Epidermal melanocyte (primary cell): ENCODE measurements around the gene KCNC3.
A peak's percentile ranks its signal among the peaks of the same experiment; 100 is the strongest.
"Not testable (repeated sequence)": the region's sequence is repeated elsewhere in the genome, so short reads cannot be mapped to it uniquely, and the experiment has no call there.

Experiments used
- DNase-seq: peaks from one replicate; pipeline ENCODE4 v3.0.0; 2011; ENCODE audit warnings: low spot score; ENCODE audit not compliant: insufficient read length

KCNC3 gene

DNA sequence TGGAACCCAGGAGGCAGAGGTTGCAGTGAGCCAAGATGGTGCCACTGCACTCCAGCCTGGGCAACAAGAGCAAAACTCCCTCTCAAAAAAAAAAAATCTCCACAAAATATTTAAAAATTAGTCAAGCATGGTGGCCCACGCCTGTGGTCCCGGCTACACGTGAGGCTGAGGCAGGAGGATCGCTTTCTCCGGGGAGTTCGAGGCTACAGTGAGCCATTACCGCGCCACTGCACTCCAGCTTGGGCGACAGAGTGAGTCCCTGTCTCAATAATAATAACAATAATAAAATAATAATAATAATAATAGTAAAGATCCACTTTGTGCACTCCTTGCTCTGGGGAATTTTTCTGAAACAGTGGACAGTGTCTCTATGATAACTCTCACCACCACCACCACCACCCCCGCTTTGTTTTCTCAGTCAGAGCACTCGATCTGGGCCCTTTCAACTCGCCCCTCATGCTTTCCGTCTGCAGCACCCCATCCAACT, 27.6 kb upstream of the KCNC3 start:
- DNase-seq = no peak

DNA sequence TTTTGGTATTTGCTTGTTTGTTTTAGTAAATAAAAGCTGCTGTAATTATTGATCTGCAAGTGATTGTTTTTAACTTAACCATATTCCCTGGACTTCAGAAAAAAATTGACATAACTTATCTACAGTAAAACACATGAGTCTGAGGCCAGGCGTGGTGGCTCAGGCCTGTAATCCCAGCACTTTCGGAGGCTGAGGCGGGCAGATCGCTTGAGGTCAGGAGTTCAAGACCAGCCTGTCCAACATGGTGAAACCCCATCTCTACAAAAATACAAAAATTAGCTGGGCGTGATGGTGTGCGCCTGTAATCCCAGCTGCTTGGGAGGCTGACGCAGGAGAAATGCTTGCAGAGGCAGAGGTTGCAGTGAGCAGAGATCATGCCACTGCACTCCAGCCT, 24.3 kb upstream of the KCNC3 start:
- not testable (repeated sequence) for DNase-seq

DNA sequence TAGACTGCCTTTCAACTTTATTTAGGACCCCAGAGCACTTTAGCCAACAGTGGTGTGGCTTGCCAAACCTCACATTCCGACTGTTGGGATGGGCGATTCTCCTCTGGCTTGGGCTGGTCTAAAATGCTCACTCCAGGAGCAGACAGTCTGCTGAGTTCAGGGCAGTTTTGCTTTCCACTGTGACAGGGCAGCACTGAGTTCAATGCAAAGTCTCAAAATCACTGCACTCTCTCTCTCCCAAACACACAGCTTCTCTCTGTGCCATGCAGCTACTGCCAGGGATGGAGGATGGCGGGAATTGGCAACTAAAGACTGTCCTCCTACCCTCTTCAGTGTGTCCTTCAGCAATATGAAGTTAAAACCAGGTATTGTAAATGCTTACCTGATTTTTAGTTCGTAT, 23.1 kb upstream of the KCNC3 start:
- DNase-seq = no peak

DNA sequence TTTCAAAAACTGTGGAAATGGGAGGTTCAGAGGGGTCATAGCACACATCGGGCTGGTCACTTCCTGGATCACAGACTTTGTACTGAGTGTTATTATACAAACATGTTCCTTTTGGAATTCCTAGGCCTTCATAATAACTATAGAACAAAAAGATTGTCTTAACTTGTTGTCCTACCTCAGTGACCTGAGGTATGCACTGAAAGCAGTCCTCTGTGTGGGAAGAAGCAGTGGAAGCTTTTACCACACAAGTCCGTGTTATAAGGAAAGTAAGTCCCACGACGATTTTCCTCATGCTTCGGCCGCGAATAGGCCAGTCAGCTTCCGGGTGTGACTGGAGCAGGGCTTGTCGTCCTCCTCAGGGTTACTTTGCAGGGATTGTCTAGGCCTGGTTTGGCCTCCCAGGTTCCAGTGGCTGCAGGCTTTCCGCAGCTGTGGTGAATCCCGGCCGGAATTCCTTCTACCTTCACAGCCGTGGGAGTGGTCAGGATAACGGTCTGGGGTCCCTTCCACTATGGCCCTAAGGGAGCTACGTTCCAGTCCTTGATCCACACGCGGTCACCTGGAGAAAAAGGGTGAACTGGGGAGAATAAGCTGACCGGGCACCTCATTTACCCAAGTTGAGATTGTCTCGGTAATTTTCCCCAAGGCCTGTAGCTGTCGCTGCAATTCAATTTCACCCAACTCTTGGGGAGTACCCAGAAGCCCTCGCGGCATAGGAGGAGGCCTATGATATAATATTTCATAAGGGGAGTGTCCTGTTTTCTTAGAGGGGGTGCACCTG, 20.3 kb upstream of the KCNC3 start:
- no peak for DNase-seq

DNA sequence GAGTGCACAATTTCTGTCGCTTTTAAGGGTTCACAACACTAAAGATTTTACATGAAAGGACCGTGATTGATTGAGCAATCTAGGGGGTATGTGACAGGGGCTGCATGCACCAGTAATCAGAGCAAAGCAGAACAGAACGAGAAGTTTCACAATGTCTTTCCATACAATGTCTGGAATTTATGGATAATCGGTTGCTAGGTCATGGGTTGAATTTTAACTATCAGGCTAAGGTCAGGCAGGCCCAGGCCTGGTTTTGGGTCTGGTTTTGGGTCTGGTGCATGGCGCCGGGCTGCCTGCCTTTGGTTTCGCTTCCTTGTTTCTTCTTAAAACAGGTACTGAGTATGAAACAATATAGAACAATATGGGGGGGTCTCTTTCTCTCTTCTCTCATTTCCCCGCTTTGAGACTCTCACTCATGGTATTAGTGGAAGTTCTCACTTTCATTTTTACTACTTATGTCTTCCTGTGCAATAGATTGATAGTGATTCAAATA, 18.0 kb upstream of the KCNC3 start:
- DNase-seq = not testable (repeated sequence)

DNA sequence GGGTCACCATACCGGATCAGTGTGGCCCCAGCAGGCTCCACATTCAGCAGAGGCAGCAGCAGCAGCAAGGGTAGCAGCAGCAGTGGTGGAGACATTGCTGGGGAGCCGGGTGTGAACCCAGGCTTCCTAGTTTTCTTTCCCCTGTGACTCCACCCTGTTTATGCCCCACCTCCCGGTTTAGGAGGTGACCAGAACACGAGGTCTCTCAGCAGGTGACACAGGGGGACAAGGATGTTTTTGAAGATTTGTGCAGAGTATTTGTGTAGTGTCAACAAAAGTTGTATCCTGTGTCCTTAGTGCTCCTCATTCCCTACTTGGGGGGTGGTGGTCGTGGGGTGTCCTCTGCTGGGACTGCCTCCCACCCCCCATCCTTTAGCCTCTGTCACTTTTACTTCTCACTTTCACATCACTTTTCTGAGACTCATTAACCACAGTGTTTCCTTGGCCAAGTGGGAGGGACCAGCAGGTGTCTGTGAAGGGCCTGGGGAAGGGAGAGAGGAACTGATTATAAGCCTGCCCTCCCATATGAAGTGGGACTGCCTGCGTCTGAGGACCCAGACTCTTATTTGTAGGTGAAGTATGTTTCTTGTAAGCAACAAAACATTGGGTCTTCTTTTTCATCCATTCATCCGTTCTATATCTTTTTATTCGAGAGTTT, 15.6 kb upstream of the KCNC3 start:
- no peak for DNase-seq

DNA sequence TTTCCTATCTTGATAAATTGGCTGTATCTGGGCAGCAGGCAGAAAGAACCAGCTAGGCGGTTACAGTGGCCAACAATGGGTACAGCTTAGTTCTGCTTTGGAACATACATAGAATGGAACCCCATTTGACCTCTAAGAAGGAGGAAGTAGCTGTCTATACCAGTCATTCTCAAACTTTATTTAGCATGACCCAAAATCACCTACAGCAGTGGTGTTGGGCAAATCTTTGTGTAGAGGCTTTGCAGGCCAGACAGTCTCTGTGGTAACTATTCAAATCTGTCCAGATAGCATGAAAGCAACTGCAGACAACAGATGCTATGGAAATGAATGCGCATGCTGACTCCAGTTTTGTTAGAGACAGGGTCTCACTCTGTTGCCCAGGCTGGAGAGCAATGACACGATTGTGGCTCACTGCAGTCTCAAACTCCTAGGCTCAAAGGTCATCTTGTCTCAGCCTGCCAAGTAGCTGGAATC, 12.0 kb upstream of the KCNC3 start:
- no peak for DNase-seq

DNA sequence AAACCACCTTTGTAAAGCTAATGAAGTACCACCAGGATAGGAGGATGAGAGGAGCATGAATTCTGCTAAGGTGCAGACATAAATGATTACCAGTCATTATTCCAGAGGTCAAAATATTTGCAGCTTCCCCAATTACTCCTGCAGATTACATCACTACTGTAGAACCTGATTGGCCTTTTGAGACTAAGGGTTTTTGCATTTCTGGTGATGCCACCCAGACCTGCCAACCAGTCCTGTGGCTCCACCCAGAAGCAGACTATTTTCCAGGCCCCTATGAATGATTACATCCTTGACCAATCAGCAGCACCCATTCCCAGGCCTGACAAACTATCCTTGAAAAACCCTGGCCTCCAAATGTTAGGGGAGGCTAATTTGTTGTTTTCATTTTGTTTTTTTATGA, 11.2 kb upstream of the KCNC3 start:
- no peak for DNase-seq

DNA sequence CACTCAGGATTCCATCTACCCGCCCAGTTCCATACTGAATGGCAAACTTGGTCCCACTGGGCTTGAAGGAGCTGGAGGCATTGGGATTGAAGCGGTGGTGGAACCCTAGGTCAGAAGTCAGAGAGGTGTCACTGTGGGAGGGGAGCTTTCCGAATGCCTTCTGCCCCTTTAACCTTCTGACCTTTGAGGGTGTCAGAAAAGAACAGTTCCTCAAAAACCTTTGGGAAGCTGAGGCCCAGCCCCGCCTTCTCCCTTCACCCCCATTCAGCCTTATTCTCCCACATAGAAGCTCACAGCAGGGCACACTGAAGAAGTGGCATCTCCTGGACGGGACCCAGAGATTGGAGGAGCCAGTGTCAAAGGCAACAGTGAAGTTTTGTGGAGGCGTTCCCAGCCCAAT, 7.9 kb upstream of the KCNC3 start:
- not testable (repeated sequence) for DNase-seq

DNA sequence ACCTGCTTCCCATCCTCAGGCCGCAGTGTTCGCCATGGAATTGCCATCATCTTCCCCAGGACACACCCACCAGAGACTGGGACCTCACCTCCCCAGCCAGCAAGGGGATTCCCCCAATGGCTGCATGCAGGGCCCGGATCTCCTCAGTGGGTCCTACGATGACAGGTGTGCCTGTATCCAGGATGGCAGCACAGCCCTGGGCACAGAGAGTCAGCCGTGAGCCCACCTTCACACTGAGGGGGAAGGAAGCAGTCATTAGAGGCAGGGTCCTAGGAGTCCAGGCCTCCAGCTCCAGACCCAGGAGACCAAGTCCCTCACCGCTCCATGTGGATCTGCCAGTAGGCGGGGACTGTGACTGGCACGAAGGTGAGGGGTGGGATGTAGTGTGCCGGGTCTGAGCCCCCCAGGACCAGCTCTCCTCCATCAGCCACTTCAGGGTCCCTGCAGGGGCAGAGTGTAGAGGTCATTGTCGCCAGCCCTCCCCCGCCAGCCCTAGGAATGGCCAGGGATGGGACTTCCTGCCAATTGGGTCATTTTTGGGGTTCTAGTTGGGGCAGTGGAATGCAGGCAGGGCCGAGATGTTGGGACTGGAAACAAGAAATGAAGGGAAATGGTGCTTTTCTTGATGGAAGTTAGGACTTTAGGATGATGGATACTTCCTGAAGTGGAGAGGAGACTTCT, 5.7 kb upstream of the KCNC3 start:
- no peak for DNase-seq

DNA sequence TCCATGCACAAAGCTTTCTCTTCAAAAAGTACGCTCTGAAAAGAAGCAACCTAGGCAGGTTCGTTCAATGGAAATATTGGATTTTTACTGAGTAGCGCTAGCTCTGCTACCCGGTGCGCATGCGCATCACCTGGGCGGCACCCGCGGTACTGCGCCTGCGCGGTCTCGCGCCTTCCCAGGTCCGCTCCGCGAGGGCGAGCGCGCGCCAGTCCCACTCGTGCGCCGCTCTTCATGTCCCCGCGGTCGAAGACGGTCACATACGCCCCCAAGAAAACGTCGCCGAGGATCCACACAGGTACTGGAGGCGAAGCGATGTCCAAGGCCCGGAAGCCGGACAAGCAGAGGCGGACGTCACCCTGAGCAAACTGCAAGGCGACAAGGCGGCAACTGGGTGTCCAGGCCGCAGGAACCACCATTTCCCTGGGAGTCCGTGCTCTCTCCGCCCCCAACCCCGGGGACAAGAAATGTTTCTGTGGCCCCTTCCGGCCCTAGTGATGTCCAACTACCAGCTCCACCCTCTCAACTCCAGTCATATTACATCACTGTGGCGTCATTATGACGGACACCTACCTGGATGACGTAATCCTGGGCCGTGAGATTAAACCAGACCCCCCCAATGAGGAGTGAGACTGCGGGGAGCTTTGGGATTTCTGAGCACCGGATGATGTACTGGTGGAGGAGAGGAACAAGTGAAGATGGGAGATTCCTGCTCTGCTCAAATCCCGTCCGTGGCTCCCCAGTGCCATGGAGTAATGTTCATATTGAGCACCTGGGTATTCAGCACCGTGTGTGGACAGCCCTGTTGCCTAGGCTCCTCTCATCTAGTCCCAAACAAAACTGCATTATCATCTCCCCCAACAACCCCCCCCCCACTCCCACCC, 4.8 kb upstream of the KCNC3 start:
- peak; percentile 96 for DNase-seq

DNA sequence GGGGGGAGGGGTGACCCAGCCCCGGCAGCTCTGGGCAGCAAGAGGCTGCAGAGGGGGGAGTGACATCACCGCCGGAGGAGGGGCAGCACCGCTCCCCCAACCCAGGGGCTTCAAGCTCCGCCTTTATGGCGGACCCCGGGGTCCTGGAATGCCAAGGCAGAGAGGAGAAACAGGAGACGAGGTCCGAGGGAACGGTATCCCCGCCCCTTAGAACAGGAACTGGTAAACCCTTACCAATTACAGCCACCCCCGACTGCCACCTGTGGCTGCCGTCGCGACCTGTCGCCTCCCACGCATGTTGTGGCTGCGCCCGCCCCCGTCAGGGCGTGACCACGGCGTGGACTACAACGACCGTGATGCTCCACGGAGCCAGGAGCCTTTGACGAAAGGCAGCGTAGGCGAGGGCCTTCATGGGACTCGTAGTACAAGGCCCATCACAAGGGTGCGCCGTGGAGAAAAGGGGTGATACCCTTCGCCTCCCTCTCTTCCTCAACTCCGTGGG, 4.1 kb upstream of the KCNC3 start:
- DNase-seq = no peak

DNA sequence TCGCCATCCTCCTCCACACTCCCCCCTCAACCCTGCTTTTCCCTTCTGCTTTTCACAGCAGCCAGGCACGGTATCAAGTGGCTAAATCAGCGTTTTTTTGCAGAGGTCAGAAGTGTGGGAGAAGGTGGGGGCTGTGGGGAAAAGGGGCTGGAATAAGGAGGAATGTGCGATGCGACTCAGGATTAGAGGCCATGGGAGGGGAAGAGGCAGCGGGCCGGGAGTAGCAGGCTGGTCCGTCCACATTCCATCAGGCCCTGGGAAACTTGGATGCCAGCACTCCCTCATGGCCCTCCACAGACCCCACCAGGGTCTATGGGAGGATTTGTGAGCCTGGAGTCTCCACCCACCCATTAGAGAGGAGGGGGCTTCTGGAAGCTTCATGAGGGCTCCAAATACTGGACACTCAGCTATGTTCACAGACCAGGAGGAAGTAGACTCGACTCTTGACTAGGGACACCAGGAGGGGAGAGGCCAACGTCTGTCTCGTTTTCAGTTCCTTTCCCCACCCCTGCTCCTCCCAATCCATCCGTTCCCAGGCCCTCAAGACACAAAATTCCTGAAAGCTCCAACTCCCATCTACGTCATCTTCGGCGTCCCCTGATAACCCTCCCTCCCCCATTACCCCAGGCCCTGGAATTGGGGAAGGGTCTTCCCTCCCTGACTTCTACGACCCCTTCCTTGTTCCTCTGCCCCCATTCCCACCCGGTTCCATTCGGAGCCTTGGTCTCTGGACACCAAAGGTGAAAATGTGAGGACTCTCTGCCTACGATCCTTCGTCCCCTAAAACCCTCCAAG, 3.3 kb upstream of the KCNC3 start:
- DNase-seq = no peak

DNA sequence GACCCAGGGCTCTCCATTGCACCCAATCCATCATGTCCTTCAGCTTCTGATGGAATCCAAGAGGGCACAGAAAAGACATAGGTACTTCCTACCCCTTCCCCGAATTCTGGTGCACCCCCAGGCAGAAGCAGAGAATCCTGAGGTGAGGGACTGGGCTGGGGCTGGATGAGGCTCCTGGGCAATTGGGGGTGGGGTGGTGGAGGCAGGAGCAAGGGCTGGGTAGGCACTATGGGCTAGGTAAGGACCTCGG, 2.7 kb upstream of the KCNC3 start:
- no peak for DNase-seq

DNA sequence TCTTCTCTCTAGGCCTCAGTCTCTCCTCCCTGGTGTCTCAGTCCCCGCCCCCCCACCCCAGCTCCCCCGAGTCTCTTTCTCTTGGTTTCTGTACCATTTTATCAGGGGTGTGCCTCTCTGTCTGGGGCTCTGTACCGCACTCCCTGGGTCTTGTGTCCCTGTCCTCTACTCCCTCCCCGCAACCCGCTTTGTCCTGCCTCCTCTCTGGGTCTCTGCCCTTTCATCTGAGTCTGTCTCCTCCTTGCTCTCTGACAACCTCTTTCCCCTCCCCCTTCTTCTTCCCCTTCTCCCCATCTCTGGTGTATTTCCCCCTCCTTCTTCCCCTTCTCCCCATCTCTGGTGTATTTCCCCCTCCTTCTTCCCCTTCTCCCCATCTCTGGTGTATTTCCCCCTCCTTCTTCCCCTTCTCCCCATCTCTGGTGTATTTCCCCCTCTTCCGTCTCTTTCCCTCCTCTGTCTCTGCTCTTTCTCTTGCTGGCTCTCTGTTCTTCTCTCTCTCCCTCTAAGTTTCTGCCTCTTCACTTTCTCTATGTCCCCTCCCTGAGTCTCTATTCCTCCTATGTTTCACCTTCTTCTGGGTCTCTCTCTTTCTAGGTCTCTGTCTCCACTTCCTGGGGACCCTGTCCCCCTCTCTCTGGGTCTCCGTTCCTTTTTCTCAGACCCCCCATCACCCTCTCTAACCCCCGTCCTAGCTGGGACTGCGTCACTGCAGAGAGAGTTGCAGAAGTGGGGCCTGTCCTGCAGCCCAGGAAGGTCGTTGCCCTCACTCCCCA, 2.2 kb upstream of the KCNC3 start:
- no peak for DNase-seq

DNA sequence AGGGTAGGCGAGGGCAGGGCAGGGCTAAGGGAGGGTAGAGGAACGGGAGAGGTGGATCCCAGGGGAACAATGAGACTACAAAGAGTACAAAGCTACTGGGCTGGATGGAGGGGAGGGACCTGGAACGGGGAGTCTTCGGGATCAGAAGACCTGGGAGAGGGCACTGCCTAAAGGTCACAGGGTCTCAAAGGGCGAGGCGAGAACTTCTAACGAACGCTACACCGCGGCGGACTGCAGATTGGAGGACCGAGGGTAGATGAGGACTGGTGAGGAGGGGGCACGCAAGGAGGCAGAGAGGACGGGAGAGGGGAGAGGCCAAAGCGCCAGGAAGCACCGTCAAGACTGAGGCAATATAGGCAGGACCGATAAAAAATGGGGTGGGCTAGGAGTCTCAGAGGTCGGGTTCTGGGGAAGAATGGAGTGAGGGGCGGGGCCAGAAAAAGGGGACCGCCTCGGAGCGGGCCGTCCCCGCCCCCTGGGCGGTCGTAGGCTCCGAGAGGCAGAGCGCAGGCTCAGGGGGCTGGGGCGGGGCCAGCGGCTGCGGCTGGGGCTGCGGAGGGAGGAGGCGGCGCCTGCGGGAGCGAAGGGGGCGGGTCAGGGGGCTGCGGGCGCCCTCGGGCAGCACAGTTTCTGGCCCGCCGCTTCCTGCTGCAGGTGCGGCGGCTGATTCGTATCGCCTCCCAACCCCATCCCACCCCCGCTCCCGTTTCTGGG, 1.3 kb upstream of the KCNC3 start:
- no peak for DNase-seq

DNA sequence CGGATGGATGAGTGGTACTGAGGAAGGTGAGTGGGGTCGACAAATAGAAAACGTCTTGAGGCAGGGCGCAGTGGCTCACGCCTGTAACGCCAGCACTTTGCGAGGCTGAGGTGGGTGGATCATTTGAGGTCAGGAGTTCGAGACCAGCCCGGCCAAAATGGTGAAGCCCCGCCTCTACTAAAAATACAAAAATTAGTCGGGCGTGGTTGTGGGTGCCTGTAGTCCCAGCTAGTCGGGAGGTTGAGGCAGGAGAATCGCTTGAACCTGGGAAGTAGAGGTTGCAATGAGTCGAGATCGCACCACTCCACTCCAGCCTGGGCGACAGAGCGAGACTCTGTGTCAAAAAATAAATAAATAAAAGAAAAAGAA, 733 bp upstream of the KCNC3 start:
- not testable (repeated sequence) for DNase-seq

DNA sequence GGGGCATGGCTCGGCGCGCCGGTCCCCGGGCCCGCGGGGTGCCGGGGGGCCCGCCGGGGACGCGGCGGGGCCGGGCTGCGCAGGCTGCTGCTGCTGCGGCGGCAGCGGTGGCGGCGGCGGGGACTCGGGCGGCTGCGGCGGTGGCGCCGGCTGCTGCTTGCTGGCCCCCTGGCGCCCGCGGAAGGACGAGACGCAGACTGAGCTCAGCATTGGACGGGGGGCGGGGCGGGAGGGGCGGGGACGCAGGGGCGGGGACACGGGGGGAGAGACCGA, 368 bp downstream of the KCNC3 start:
- DNase-seq = no peak

DNA sequence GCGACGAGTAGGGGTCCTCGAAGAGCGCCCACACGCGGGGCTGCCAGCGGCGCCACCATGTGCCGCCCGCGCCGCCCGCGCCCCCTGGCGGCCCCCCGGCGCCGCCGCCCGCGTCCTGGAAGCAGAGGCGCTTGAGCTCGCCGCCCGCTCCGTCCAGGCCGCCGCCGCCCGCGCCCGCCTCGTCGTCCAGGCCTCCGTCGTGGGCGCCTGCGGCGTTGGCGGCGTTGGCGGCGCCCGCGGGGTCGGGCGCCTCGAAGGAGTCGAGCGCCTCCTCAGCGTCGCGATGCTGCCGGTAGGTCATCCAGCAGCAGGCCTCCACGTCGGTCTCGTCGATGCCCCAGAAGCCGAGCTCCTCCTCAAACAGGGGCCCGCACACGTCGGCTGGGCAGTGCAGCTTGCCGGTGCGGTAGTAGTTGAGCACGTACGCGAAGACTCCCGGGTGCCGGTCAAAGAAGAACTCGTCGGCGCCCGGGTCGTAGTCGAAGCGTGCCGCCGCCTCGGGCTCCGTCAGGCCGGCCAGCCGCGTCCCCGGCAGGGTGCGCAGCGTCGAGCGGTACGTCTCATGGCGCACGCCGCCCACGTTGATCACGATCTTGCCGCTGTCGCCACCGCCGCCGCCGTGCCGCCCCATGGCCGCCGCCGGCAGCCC, 829 bp downstream of the KCNC3 start:
- no peak for DNase-seq
